ENCODE data around the gene TMEM150A. TPM values are rescaled to one million over a fixed set of nuclear protein-coding genes. Genes with fewer than 3 reads are reported as not detected.
A peak's percentile ranks its signal among the peaks of the same experiment; 100 is the strongest.

TMEM150A gene
- total and polyA plus RNA-seq, 2 of the 4 experiments (the other 2 are of a cell fraction): 4.8 to 16.3 TPM

GRCh38 chr2:85589181-85589580, 13.3 kb downstream of the TMEM150A start:
- 90% methylated on average over 2 of the region's 4 CpGs; no CpG with 5 or more reads in 1 of the 2 experiments for WGBS, 2 experiments (ENCODE audit: extremely low coverage in 2 of 2, insufficient read length in 1 of 2)

More at GRCh38 chr2:85589181-85589580, 13.3 kb downstream of the TMEM150A start:
- dilution Hi-C loops (cut with HindIII; ENCODE audit: low sequenced_read_pairs, unreplicated experiment) (no loop called here), in situ Hi-C loops (cut with MboI; ENCODE audit: low sequenced_read_pairs) (no loop called here), intact Hi-C loops (cut with micrococcal nuclease) (no loop called here)
- Histone ChIP-seq H4K5ac (ENCODE audit: low read depth, low read length) (no peak overlapping the region), H2BK15ac (ENCODE audit: low read depth, low read length) (no peak overlapping the region), H3K18ac (ENCODE audit: low read depth, low read length) (no peak overlapping the region), H2BK20ac (ENCODE audit: low read depth, low read length) (no peak overlapping the region), H3K27ac (ENCODE audit: insufficient read depth, low read length) (no peak overlapping the region; the same call in 1 of the 2 replicates), H3K23ac (ENCODE audit: low read depth, low read length) (peak overlapping the region; percentile 41; the same call in 1 of the 2 replicates), H3K9ac (ENCODE audit: low read depth, low read length) (no peak overlapping the region), H3K56ac (ENCODE audit: extremely low read depth, insufficient read depth, low read length) (no peak overlapping the region), H3K27me3 (ENCODE audit: control insufficient read depth, insufficient read depth, low read length) (no peaks in the 10 kb centered on the region), H3K4me2 (ENCODE audit: low read depth, low read length) (no peak overlapping the region), H4K8ac (ENCODE audit: low read depth in 2 of 2, low read length in 2 of 2) (no peak overlapping the region), H2BK5ac (ENCODE audit: low read depth, low read length, poor library complexity, severe bottlenecking) (no peak overlapping the region), H3K14ac (replicated peaks; ENCODE audit: low read depth, low read length) (no peak overlapping the region), H3K4me1 (ENCODE audit: control insufficient read depth, insufficient read depth, low read length) (peaks cover 34% of the 10 kb centered on the region), H2AK9ac (replicated peaks; ENCODE audit: low read depth, low read length, poor library complexity) (no peak overlapping the region), H3K4ac (ENCODE audit: low read depth, low read length) (0 out of 2 replicates have a peak overlapping the region, but pooled peaks have one; percentile 1), H2AFZ (replicated peaks; ENCODE audit: low read length, poor library complexity) (no peak overlapping the region), H3K9me1 (ENCODE audit: insufficient read depth, low read length) (peaks cover 34% of the 10 kb centered on the region), H3K4me3 (ENCODE audit: insufficient read depth, low read depth, low read length) (no peak overlapping the region), H4K20me1 (ENCODE audit: insufficient read depth, low read length) (peaks cover 7% of the 10 kb centered on the region; the same call in 1 of the 2 replicates), H3K36me3 (ENCODE audit: control insufficient read depth, insufficient read depth, low read length) (no peaks in the 10 kb centered on the region), H4K91ac (ENCODE audit: insufficient read depth, low read depth, low read length) (no peak overlapping the region), H3K9me3 (ENCODE audit: control insufficient read depth, insufficient read depth, low read length) (no peaks in the 10 kb centered on the region), H2BK120ac (ENCODE audit: low read depth, low read length) (no peak overlapping the region), H3K79me1 (ENCODE audit: low read depth in 1 of 2, low read length in 2 of 2) (peaks cover 20 to 76% of the 10 kb centered on the region in 2 experiments), H2AK5ac (ENCODE audit: low read depth, low read length) (no peak overlapping the region)
- DNase-seq (no peak), ATAC-seq (ENCODE audit: low read depth) (no peak)
- TF ChIP-seq, protein P1, sequence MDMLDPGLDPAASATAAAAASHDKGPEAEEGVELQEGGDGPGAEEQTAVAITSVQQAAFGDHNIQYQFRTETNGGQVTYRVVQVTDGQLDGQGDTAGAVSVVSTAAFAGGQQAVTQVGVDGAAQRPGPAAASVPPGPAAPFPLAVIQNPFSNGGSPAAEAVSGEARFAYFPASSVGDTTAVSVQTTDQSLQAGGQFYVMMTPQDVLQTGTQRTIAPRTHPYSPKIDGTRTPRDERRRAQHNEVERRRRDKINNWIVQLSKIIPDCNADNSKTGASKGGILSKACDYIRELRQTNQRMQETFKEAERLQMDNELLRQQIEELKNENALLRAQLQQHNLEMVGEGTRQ (IDR thresholded peaks at IDR 0.05; ENCODE audit: low read depth, low read length): no peak
- TF ChIP-seq BHLHE40 (IDR thresholded peaks at IDR 0.05; ENCODE audit: low read depth, low read length): no peak
- TF ChIP-seq MAZ (IDR thresholded peaks at IDR 0.05; ENCODE audit: borderline replicate concordance, low read depth, low read length): no peak
- TF ChIP-seq SMC3 (IDR thresholded peaks at IDR 0.05; ENCODE audit: low read depth, low read length): no peak
- POLR2A ChIA-PET (ENCODE audit: unreplicated experiment): interaction anchor here (0.6 kb wide), 1 partner anchor 22 kb away, joined by 3 read pairs; no protein-coding TSS in a partner anchor
- no TSS peak for BruUV-seq (replicated peaks)
- CTCF ChIA-PET: no interaction called here

Measured in IMR-90 (cell line).